Measurements from ENCODE around the gene FLNA. TPM values are rescaled to one million over a fixed set of nuclear protein-coding genes. Genes with fewer than 3 reads are reported as not detected.
"Not testable (repeated sequence)": the region's sequence is repeated elsewhere in the genome, so short reads cannot be mapped to it uniquely, and the experiment has no call there.

The FLNA gene
- total RNA-seq, 2 donors from 2014 or later: 5,928 to 11,236 TPM

- TF ChIP-seq CTCF (IDR thresholded peaks at IDR 0.05): no peak
- peaks cover 51% of the 10 kb centered on the region for H3K36me3 ChIP-seq
- H3K27ac ChIP-seq: peak overlapping the region; percentile 47 to 49
- H3K27me3 ChIP-seq (replicated peaks; ENCODE audit: insufficient read depth): no peaks in the 10 kb centered on the region
- H3K4me3 ChIP-seq: no peak overlapping the region
- DNase-seq (ENCODE audit: low spot score): no peak
- no peaks in the 10 kb centered on the region for H3K4me1 ChIP-seq (ENCODE audit: control insufficient read depth in 1 of 2, low read depth in 2 of 2)
- no peak for ATAC-seq (ENCODE audit: insufficient number of reproducible peaks, low FRiP score, low read depth)
- no peaks in the 10 kb centered on the region for H3K9me3 ChIP-seq
Observed at GRCh38 chrX:154348646-154349358, 25.6 kb downstream of the FLNA start.

GRCh38 chrX:154348114-154348531, 26.3 kb downstream of the FLNA start:
- no peak overlapping the region for H3K27ac ChIP-seq
- no peak overlapping the region for H3K4me3 ChIP-seq
- ATAC-seq (ENCODE audit: insufficient number of reproducible peaks, low FRiP score, low read depth) (no peak), DNase-seq (ENCODE audit: low spot score) (no peak)
- peaks cover 44% of the 10 kb centered on the region for H3K36me3 ChIP-seq
- H3K27me3 ChIP-seq (replicated peaks; ENCODE audit: insufficient read depth): no peaks in the 10 kb centered on the region
- TF ChIP-seq CTCF (IDR thresholded peaks at IDR 0.05): no peak
- H3K4me1 ChIP-seq (ENCODE audit: control insufficient read depth in 1 of 2, low read depth in 2 of 2): no peaks in the 10 kb centered on the region
- H3K9me3 ChIP-seq: no peaks in the 10 kb centered on the region

- H3K27me3 ChIP-seq (replicated peaks; ENCODE audit: insufficient read depth); H3K4me1 ChIP-seq (ENCODE audit: control insufficient read depth in 1 of 2, low read depth in 2 of 2); H3K4me3 ChIP-seq; H3K36me3 ChIP-seq; DNase-seq (ENCODE audit: low spot score); H3K9me3 ChIP-seq; H3K27ac ChIP-seq: not testable (repeated sequence)
- peak; percentile 37 for ATAC-seq (ENCODE audit: insufficient number of reproducible peaks, low FRiP score, low read depth)
Observed at GRCh38 chrX:154343620-154344019, 30.8 kb downstream of the FLNA start.

GRCh38 chrX:154343063-154343462, 31.4 kb downstream of the FLNA start:
- H3K27me3 ChIP-seq (replicated peaks; ENCODE audit: insufficient read depth); H3K4me3 ChIP-seq; DNase-seq (ENCODE audit: low spot score); H3K27ac ChIP-seq; H3K4me1 ChIP-seq (ENCODE audit: control insufficient read depth in 1 of 2, low read depth in 2 of 2); H3K9me3 ChIP-seq; H3K36me3 ChIP-seq; ATAC-seq (ENCODE audit: insufficient number of reproducible peaks, low FRiP score, low read depth): not testable (repeated sequence)

GRCh38 chrX:154341399-154342298, 32.8 kb downstream of the FLNA start:
- not testable (repeated sequence) for H3K4me1 ChIP-seq (ENCODE audit: control insufficient read depth in 1 of 2, low read depth in 2 of 2); H3K27ac ChIP-seq; DNase-seq (ENCODE audit: low spot score); H3K36me3 ChIP-seq; H3K4me3 ChIP-seq; H3K9me3 ChIP-seq; H3K27me3 ChIP-seq (replicated peaks; ENCODE audit: insufficient read depth)
- peak; percentile 48 for ATAC-seq (ENCODE audit: insufficient number of reproducible peaks, low FRiP score, low read depth)

GRCh38 chrX:154334496-154334895, 39.9 kb downstream of the FLNA start:
- no peaks in the 10 kb centered on the region for H3K4me1 ChIP-seq (ENCODE audit: control insufficient read depth in 1 of 2, low read depth in 2 of 2)
- DNase-seq (ENCODE audit: low spot score) (no peak), ATAC-seq (ENCODE audit: insufficient number of reproducible peaks, low FRiP score, low read depth) (no peak)
- no peak overlapping the region for H3K27ac ChIP-seq
- H3K9me3 ChIP-seq: no peaks in the 10 kb centered on the region
- H3K36me3 ChIP-seq: no peaks in the 10 kb centered on the region
- no peak for TF ChIP-seq CTCF (IDR thresholded peaks at IDR 0.05)
- no peak overlapping the region for H3K4me3 ChIP-seq
- H3K27me3 ChIP-seq (replicated peaks; ENCODE audit: insufficient read depth): no peaks in the 10 kb centered on the region
